Neural cell (in vitro differentiated cells): ENCODE data around the gene SPATA13. TPM values are rescaled to one million over a fixed set of nuclear protein-coding genes. Genes with fewer than 3 reads are reported as not detected.

ENCODE experiments used
- H2AFZ ChIP-seq: fragments of 200-600, 300-800 bp; sonication (generic), shearing (Covaris generic); 2 replicates; pipeline ENCODE4 v1.6.0; 2014; ENCODE audit warnings: low read depth, mild to moderate bottlenecking, antibody characterized with exemption, low read length, moderate library complexity
- H3F3A ChIP-seq: fragments of 200-600 bp; shearing (Covaris generic); 2 replicates; pipeline ENCODE4 v1.6.1; 2016; ENCODE audit warnings: mild to moderate bottlenecking, moderate library complexity, mixed read lengths, antibody characterized with exemption, low read length; ENCODE audit not compliant: insufficient read depth, poor library complexity, severe bottlenecking
- H3K27ac ChIP-seq: fragments of 200-600, 300-800 bp; sonication (generic), shearing (Covaris generic); 2 replicates; pipeline ENCODE4 v1.5.1; 2014; ENCODE audit warnings: mild to moderate bottlenecking, low read length, moderate library complexity
- H3K27me3 ChIP-seq: fragments of 300-800, 200-600 bp; sonication (generic), shearing (Covaris generic); 2 replicates; pipeline ENCODE4 v1.6.0; 2014; ENCODE audit warnings: mild to moderate bottlenecking, low read depth, low read length, moderate library complexity; ENCODE audit not compliant: insufficient read depth
- H3K36me3 ChIP-seq: fragments of 300-800, 200-600 bp; sonication (generic), shearing (Covaris generic); 2 replicates; pipeline ENCODE4 v1.5.1; 2014; ENCODE audit warnings: mild to moderate bottlenecking, antibody characterized with exemption, low read length, moderate library complexity; ENCODE audit not compliant: insufficient read depth
- H3K4me2 ChIP-seq: fragments of 300-800, 200-600 bp; sonication (generic), shearing (Covaris generic); 2 replicates; pipeline ENCODE4 v1.6.0; 2014; ENCODE audit warnings: mild to moderate bottlenecking, low read length
- H3K4me3 ChIP-seq: fragments of 300-800, 200-600 bp; sonication (generic), shearing (Covaris generic); 2 replicates; pipeline ENCODE4 v1.5.1; 2014; ENCODE audit warnings: mild to moderate bottlenecking, low read length, moderate library complexity
- H3K79me2 ChIP-seq: fragments of 200-600 bp; shearing (Covaris generic); replicated peaks from 2 replicates; pipeline ENCODE4 v1.6.0; 2014; ENCODE audit warnings: mild to moderate bottlenecking, low read length, moderate library complexity; ENCODE audit not compliant: insufficient read depth
- H3K9ac ChIP-seq: fragments of 300-800, 200-600 bp; sonication (generic), shearing (Covaris generic); 2 replicates; pipeline ENCODE4 v1.6.1; 2016; ENCODE audit warnings: mild to moderate bottlenecking, low read length, mixed read lengths
- H3K9me2 ChIP-seq: fragments of 200-600 bp; shearing (Covaris generic); 2 replicates; pipeline ENCODE4 v1.6.1; 2016; ENCODE audit warnings: mild to moderate bottlenecking, low read length, mixed read lengths; ENCODE audit not compliant: insufficient read depth
- H3K9me3 ChIP-seq: fragments of 200-600, 300-800 bp; sonication (generic), shearing (Covaris generic); 2 replicates; pipeline ENCODE4 v1.6.1; 2016; ENCODE audit warnings: mild to moderate bottlenecking, mixed run types, low read length, moderate library complexity, mixed read lengths
- H4K20me1 ChIP-seq: fragments of 200-600 bp; shearing (Covaris generic); 2 replicates; pipeline ENCODE4 v1.6.1; 2016; ENCODE audit warnings: mild to moderate bottlenecking, mixed run types; ENCODE audit not compliant: insufficient read depth
- CTCF ChIP-seq: fragments of 450-650 bp; IDR thresholded peaks from 2 replicates; pipeline ENCODE4 v1.5.1; 2014; ENCODE audit warnings: antibody characterized with exemption, mild to moderate bottlenecking, moderate library complexity; ENCODE audit not compliant: poor library complexity, severe bottlenecking
- EP300 ChIP-seq: fragments of 450-650 bp; conservative IDR thresholded peaks from 2 replicates; pipeline ENCODE4 v1.6.1; 2014; ENCODE audit warnings: antibody characterized with exemption, mild to moderate bottlenecking, moderate library complexity; ENCODE audit not compliant: poor library complexity, severe bottlenecking
- EZH2 ChIP-seq: fragments of 200-600, 300-800 bp; shearing (Covaris generic), sonication (generic); IDR thresholded peaks from 2 replicates; pipeline ENCODE4 v1.6.1; 2014; ENCODE audit warnings: antibody characterized with exemption, low read length, borderline replicate concordance, mild to moderate bottlenecking; ENCODE audit not compliant: insufficient read depth, poor library complexity, severe bottlenecking
- MXI1 ChIP-seq: fragments of 450-650 bp; conservative IDR thresholded peaks from 2 replicates; pipeline ENCODE4 v1.6.1; 2014; ENCODE audit warnings: antibody characterized with exemption, mild to moderate bottlenecking; ENCODE audit not compliant: poor library complexity, severe bottlenecking
- POLR2AphosphoS5 ChIP-seq: IDR thresholded peaks from 2 replicates; pipeline ENCODE4 v1.6.1; 2012
- RAD21 ChIP-seq: fragments of 450-650 bp; conservative IDR thresholded peaks from 2 replicates; pipeline ENCODE4 v1.6.1; 2014; ENCODE audit warnings: antibody characterized with exemption, mild to moderate bottlenecking, moderate library complexity
- REST ChIP-seq: IDR thresholded peaks from 2 replicates; pipeline ENCODE4 v1.6.1; 2012; ENCODE audit warnings: borderline replicate concordance
- SMC3 ChIP-seq: fragments of 450-650 bp; conservative IDR thresholded peaks from 2 replicates; pipeline ENCODE4 v1.6.1; 2014; ENCODE audit warnings: antibody characterized with exemption, mild to moderate bottlenecking, moderate library complexity; ENCODE audit not compliant: poor library complexity
- TAF1 ChIP-seq: IDR thresholded peaks from 2 replicates; pipeline ENCODE4 v1.6.1; 2012; ENCODE audit warnings: low read depth
- polyA plus RNA-seq: library from polyadenylated mRNA; depleted of rRNA; stranded (reverse); fragments of >200 nt; gene quantifications from 2 replicates; pipeline ENCODE4 v1.2.3, GENCODE V29; 2014

Gene SPATA13
- polyA plus RNA-seq, 1 donor from 2014 or later, result 15.5 TPM

- Histone ChIP-seq H3K4me2 (no peak overlapping the region), H3K27me3 (no peaks in the 10 kb centered on the region), H3K79me2 (peaks cover 8% of the 10 kb centered on the region), H3K27ac (no peak overlapping the region), H3K9me2 (no peaks in the 10 kb centered on the region), H4K20me1 (no peaks in the 10 kb centered on the region), H3K36me3 (no peaks in the 10 kb centered on the region), H2AFZ (no peak overlapping the region), H3K9me3 (no peaks in the 10 kb centered on the region), H3F3A (no peaks in the 10 kb centered on the region), H3K9ac (no peak overlapping the region), H3K4me3 (no peak overlapping the region)
- TF ChIP-seq RAD21 (no peak), TAF1 (no peak), EZH2 (no peak), EP300 (no peak), SMC3 (no peak), POLR2AphosphoS5 (no peak), REST (no peak)
Observed at GRCh38 chr13:24180750-24181377, 20.3 kb downstream of the SPATA13 start.

GRCh38 chr13:24181991-24182702, 21.6 kb downstream of the SPATA13 start:
- Histone ChIP-seq H3K79me2 (peaks cover 6% of the 10 kb centered on the region), H3K4me3 (no peak overlapping the region), H3K36me3 (no peaks in the 10 kb centered on the region), H3F3A (no peaks in the 10 kb centered on the region), H4K20me1 (no peaks in the 10 kb centered on the region), H3K9ac (no peak overlapping the region), H3K4me2 (no peak overlapping the region), H2AFZ (no peak overlapping the region), H3K27me3 (no peaks in the 10 kb centered on the region), H3K27ac (no peak overlapping the region), H3K9me2 (no peaks in the 10 kb centered on the region), H3K9me3 (no peaks in the 10 kb centered on the region)
- no peak for TF ChIP-seq EP300
- TF ChIP-seq SMC3, result no peak
- TF ChIP-seq MXI1, result no peak
- TF ChIP-seq EZH2, result no peak
- no peak for TF ChIP-seq CTCF
- TF ChIP-seq TAF1, result no peak
- no peak for TF ChIP-seq RAD21
- no peak for TF ChIP-seq REST
- TF ChIP-seq POLR2AphosphoS5, result no peak
